IPS DF 6.9 (cell line): ENCODE results near the gene MAVS.
"Not testable (repeated sequence)": the region's sequence is repeated elsewhere in the genome, so short reads cannot be mapped to it uniquely, and the experiment has no call there.

Source experiments
- DNase-seq: peaks from one replicate; pipeline ENCODE4 v3.0.0-alpha.2; 2013; ENCODE audit warnings: low read depth, low spot score
- H3K27ac ChIP-seq: one replicate; pipeline ENCODE4 v1.5.1; 2013; ENCODE audit warnings: low read length, control low read depth
- H3K27me3 ChIP-seq: 2 replicates; pipeline ENCODE4 v1.6.1; 2013; ENCODE audit warnings: mild to moderate bottlenecking, low read length; ENCODE audit not compliant: control insufficient read depth, insufficient read depth
- H3K36me3 ChIP-seq: 2 replicates; pipeline ENCODE4 v1.6.1; 2013; ENCODE audit warnings: low read length; ENCODE audit not compliant: control insufficient read depth, insufficient read depth
- H3K4me1 ChIP-seq: 2 replicates; pipeline ENCODE4 v1.6.1; 2013; ENCODE audit warnings: low read length; ENCODE audit not compliant: control insufficient read depth, insufficient read depth
- H3K4me3 ChIP-seq: 2 replicates; pipeline ENCODE4 v1.5.1; 2013; ENCODE audit warnings: mild to moderate bottlenecking, low read length
- H3K9me3 ChIP-seq: 2 replicates; pipeline ENCODE4 v1.6.1; 2013; ENCODE audit warnings: low read length, inconsistent platforms; ENCODE audit not compliant: control insufficient read depth, insufficient read depth
- WGBS: extraction: QIAGEN DNeasy Blood & Tissue Kit; methylation state at CpG from one replicate; pipeline ENCODE4 v1.1.7; 2013; ENCODE audit warnings: mixed read lengths, missing lambda C conversion rate; ENCODE audit not compliant: insufficient read length, insufficient coverage; 5-methylcytosine and 5-hydroxymethylcytosine counted together

The MAVS gene

DNA sequence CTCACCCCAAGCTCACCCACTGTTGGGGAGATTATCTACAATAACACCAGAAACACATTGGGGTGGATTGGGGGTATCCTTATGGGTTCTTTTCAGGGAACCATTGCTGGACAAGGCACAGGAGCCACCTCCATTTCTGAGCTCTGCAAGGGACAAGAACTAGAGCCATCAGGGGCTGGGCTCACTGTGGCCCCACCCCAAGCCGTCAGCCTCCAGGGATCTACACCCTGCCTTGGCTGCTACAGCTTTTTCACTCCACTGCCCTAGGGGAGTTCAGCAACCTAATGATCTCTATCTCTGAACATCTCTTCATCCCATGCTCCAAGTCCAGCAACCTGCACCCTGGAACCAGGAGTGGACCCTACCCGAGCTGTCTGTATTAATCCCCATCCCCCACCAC lies 21.2 kb downstream of the MAVS start:
- H3K27ac ChIP-seq: no peak overlapping the region
- H3K36me3 ChIP-seq: peaks cover 22% of the 10 kb centered on the region
- no peaks in the 10 kb centered on the region for H3K27me3 ChIP-seq
- H3K4me1 ChIP-seq: no peaks in the 10 kb centered on the region; the same call in 1 of the 2 replicates
- DNase-seq: no peak
- WGBS: no CpG with 5 or more reads among the region's 2 CpGs
- no peaks in the 10 kb centered on the region for H3K9me3 ChIP-seq
- H3K4me3 ChIP-seq: no peak overlapping the region

DNA sequence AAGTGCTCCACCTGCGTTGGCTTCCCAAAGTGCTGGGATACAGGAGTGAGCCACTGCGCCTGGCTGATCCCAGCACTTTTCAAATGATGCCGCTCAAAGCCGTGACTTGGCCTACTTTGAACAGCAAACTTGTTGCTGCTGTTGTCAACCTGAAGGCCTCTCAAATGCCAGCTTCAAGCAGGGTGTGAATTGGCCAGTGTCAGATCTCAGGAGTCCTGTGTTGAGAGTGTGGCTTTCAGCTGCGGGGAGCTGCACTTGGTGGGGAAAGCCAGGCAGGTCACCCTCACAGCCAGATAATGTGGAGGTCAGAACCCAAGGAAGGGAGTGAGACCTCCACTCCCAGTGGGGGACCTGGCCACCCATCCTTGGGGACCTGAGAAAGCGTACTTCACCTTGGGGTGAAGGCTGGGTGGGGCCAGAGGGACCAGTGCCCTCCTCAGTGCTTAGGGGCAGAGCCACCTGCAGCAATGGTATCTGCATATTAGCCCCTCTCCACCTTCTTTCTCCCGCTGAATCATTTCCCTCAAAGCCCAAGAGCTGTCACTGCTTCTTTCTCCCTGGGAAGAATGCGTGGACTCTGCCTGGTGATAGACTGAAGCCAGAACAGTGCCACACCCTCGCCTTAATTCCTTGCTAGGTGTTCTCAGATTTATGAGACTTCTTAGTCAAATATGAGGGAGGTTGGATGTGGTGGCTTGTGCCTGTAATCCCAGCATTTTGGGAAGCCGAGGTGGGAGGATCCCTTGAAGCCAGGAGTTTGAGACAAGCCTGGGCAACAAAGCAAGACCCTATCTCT lies 23.4 kb downstream of the MAVS start:
- no peak overlapping the region for H3K4me3 ChIP-seq
- H3K4me1 ChIP-seq: no peaks in the 10 kb centered on the region; the same call in 1 of the 2 replicates
- no CpG with 5 or more reads among the region's 10 CpGs for WGBS
- H3K27me3 ChIP-seq: no peaks in the 10 kb centered on the region
- no peak overlapping the region for H3K27ac ChIP-seq
- H3K36me3 ChIP-seq: peaks cover 4% of the 10 kb centered on the region; the same call in 1 of the 2 replicates
- DNase-seq: no peak
- H3K9me3 ChIP-seq: no peaks in the 10 kb centered on the region

DNA sequence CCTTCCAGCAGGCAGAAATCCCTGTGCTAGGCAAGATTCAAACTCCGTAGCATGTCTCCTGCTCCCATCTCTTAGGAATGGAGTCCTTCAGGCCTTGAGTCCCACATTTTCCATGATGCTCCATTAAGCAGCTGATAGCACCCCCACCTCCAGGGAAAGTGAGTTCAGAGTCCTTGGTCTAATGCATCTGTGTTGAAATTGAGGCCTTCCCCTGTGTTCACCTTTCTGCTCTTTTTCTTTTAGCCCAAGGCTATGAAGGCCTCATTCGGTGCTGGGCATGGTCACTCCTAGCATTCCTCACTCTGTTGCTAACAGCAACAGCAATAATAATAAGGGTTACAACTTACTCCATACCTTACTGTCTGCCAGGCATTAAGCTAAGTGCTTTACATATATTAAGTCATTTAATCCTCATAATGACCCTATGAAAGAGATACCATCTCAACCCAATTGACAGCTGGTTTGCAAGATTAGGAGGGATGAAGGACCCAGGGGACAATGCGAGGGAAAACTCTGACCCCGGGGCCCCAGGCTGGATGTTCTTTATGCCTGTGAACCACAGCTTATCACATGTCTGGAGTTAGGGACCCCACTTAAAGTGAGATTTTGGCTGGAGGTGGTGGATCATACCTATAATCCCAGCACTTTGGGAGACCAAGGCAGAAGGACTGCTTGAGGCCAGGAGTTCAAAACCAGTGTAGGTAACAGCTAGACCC lies 25.1 kb downstream of the MAVS start:
- no peak for DNase-seq
- H3K4me3 ChIP-seq: no peak overlapping the region
- no peaks in the 10 kb centered on the region for H3K4me1 ChIP-seq
- no peaks in the 10 kb centered on the region for H3K27me3 ChIP-seq
- H3K27ac ChIP-seq: no peak overlapping the region
- H3K36me3 ChIP-seq: no peaks in the 10 kb centered on the region
- no CpG with 5 or more reads among the region's 4 CpGs for WGBS
- no peaks in the 10 kb centered on the region for H3K9me3 ChIP-seq

DNA sequence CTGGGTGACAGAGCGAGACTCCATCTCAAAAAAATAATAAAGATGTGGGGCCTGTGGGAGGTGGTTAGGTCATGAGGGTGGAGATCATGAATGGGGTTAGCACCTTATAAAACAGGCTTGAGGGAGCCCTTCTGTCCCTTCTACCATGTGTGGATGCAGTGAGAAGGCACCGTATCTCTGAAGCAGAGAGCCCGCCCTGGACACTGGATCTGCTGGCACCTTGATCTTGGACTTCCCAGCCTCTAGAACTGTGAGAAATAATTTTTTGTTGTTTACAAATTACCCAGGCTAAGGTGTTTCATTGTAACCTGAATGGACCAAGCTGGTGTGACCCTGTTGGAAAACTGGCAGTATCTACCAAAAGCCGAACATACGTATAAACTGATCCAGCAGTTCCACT lies 26.9 kb downstream of the MAVS start:
- Histone ChIP-seq H3K9me3 (no peaks in the 10 kb centered on the region), H3K27me3 (no peaks in the 10 kb centered on the region), H3K36me3 (no peaks in the 10 kb centered on the region), H3K4me1 (no peaks in the 10 kb centered on the region), H3K4me3 (no peak overlapping the region), H3K27ac (no peak overlapping the region)
- DNase-seq: no peak
- WGBS: no CpG with 5 or more reads among the region's 5 CpGs

DNA sequence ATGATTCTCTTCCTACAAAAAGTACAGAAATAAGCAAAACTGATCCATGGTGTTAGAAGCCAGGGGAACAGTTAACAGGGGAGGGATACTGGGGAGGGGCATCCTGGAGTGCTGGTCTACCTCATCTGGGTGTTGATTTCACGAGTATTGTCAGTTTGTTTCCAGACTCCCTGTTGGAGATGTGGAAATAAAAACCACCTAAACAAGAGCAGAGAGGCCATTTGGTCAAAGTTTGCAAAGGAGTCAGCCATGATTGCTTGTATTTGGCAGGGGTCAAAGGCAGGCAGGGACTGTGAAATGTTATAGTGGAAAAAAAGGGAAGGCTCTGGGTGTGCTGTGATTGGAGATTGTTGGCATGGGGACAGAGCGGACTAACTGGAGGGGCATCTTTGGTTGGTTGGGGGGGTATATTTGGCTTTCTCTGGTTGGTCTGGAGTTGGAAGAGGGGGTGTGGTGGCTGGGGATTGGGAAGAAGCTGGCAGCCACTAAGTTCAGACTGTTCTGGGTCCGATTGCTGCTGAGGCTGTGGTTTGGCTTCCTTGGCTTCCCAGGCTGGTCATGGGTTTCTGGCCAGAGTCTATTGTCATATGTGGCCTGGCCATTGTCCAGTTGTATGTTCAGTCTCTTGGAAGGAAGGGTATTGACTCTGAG lies 27.7 kb downstream of the MAVS start:
- Histone ChIP-seq H3K36me3 (no peaks in the 10 kb centered on the region), H3K27me3 (no peaks in the 10 kb centered on the region), H3K4me1 (no peaks in the 10 kb centered on the region), H3K27ac (no peak overlapping the region), H3K9me3 (no peaks in the 10 kb centered on the region), H3K4me3 (no peak overlapping the region)
- WGBS: no CpG with 5 or more reads among the region's 3 CpGs
- DNase-seq: no peak

DNA sequence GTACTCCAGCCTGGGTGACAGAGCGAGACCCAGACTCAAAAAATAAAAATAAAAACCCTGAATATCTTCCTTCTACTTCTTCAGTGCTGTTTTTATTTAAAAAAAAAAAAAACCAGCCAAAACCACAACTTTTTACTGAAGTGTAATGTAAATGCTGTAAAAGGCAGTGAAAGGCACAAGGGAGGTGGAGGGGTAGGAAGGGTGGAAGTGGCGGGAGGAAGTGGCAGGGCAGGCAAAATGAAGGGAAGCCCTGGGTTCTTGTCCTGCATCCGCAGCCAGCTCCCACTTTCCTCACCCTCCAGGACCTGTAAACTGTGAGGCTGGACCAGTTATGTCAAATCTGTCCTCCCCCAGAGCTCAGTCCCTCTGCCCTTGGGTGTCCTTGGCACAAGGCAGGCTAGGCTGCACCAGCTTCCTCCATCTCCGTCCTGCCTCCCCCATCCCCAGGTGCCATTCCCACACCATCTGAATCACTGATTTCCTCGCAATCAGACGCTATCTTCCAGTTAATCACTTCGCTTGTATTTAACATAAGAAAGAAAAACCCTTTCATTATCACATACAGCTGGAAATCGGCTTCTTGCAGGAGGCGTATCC lies 28.8 kb downstream of the MAVS start:
- Histone ChIP-seq H3K36me3 (no peaks in the 10 kb centered on the region), H3K4me3 (no peak overlapping the region), H3K9me3 (no peaks in the 10 kb centered on the region), H3K27ac (no peak overlapping the region), H3K4me1 (no peaks in the 10 kb centered on the region), H3K27me3 (no peaks in the 10 kb centered on the region)
- no CpG with 5 or more reads among the region's 9 CpGs for WGBS
- DNase-seq: no peak

DNA sequence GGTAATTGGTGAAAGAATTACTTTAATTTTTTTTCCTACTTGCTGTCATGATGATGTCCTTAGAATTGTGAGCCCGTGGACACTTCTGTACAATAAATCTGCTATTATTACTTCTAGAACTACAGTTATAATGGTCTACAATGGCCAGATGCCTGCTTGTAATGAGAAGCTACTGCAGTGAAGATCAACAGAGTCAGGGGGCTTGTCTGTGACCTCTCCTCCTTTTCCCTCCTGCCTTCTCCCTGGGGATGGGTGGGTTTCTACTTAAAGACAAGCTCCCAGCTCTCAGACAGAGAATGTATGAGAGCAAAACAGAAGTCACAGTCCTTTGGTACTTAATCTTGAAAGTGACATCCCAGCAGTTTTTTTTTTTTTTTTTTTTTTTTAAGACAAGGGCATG lies 29.4 kb downstream of the MAVS start:
- H3K36me3 ChIP-seq: no peaks in the 10 kb centered on the region
- H3K27me3 ChIP-seq: no peaks in the 10 kb centered on the region
- H3K4me3 ChIP-seq: no peak overlapping the region
- H3K4me1 ChIP-seq: no peaks in the 10 kb centered on the region
- DNase-seq: no peak
- WGBS: no CpG with 5 or more reads among the region's 1 CpG
- no peaks in the 10 kb centered on the region for H3K9me3 ChIP-seq
- no peak overlapping the region for H3K27ac ChIP-seq

DNA sequence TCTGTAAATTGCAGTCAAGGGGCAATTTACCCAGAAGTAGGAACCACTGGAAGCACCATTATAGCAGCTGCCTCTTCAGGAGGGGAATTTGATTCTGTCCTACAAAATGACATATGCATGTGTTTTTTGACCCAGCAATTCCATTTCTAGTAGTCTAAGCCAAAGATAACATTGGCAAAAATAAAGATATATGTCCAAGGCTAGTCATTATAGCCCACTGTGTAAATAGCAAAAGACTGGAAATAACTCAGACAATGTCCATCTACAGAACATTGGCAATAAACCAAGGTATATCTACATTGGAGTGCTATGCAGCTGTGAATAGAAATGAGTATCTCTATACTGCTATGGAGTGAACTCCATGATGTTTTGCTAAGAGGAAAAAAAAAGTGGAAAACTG lies 30.0 kb downstream of the MAVS start:
- Histone ChIP-seq H3K36me3 (no peaks in the 10 kb centered on the region), H3K4me3 (no peak overlapping the region), H3K4me1 (no peaks in the 10 kb centered on the region), H3K9me3 (no peaks in the 10 kb centered on the region), H3K27me3 (no peaks in the 10 kb centered on the region), H3K27ac (no peak overlapping the region)
- DNase-seq: no peak

DNA sequence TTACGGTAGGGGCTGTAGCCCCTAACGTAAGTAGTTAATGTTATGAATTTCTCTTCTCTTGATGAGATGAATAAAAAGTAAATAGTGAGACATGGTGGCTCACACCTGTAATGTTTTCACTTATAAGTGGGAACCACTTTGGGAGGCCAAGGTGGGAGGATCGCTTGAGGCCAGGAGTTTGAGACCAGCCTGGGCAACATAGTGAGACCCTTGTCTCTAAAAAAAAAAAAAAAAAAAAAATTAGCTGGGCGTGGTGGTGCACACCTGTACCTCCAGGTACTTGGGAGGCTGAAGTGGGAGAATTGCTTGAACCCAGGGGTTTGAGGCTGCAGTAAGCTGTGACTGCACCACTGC lies 32.3 kb downstream of the MAVS start:
- not testable (repeated sequence) for DNase-seq, H3K4me1 ChIP-seq, H3K27me3 ChIP-seq, H3K36me3 ChIP-seq, H3K27ac ChIP-seq, H3K4me3 ChIP-seq, H3K9me3 ChIP-seq
- no CpG with 5 or more reads among the region's 4 CpGs for WGBS

DNA sequence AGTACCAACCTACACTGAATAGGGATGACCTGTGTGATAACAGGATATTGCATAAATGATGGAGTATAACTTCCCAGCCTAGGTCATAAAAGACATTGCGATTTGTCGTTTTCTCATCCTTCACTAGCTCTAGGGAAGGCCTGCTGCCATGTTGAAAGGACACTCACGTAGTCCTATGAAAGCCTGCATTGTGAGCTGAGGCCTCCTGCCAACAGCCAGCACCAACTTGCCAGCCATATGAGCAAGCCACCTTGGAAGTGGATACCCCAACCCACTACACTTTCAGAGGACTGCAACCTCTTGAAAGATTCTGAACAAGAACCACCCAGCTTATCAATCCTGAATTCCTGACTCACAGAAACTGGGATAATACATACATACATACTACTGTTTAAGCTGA lies 39.1 kb downstream of the MAVS start:
- WGBS: no CpG with 5 or more reads among the region's 3 CpGs

More for the DNA sequence above, 39.1 kb downstream of the MAVS start:
- no peaks in the 10 kb centered on the region for H3K36me3 ChIP-seq
- H3K4me3 ChIP-seq: no peak overlapping the region
- H3K27me3 ChIP-seq: no peaks in the 10 kb centered on the region
- H3K27ac ChIP-seq: no peak overlapping the region
- no peak for DNase-seq
- H3K4me1 ChIP-seq: no peaks in the 10 kb centered on the region
- H3K9me3 ChIP-seq: no peaks in the 10 kb centered on the region
